ENCODE measurements around the gene C3orf20.

Gene C3orf20

GRCh38 chr3:14803981-14804834 is 129.3 kb downstream of the C3orf20 start:
- Histone ChIP-seq H3K27me3 (ENCODE audit: insufficient read depth, low read length) (0 out of 2 replicates have a peak, but pooled peaks cover 5% of the 10 kb centered on the region), H3F3A (ENCODE audit: insufficient read depth, low read length) (no peaks in the 10 kb centered on the region), H3K4me1 (ENCODE audit: insufficient read depth, low read length, severe bottlenecking) (no peaks in the 10 kb centered on the region), H4K20me1 (ENCODE audit: insufficient read depth, low read length) (no peaks in the 10 kb centered on the region), H3K36me3 (ENCODE audit: insufficient read depth, low read length) (no peaks in the 10 kb centered on the region), H3K27ac (ENCODE audit: low read depth, low read length, poor library complexity, severe bottlenecking) (no peak overlapping the region), H3K9ac (ENCODE audit: low read length) (no peak overlapping the region), H3K4me2 (ENCODE audit: low read length) (no peak overlapping the region), H3K9me3 (ENCODE audit: low read length) (no peaks in the 10 kb centered on the region), H2AFZ (ENCODE audit: low read length) (no peak overlapping the region), H3K79me2 (ENCODE audit: insufficient read depth, low read length) (no peaks in the 10 kb centered on the region), H3K4me3 (ENCODE audit: low read depth, low read length, poor library complexity, severe bottlenecking) (no peak overlapping the region), H3K9me2 (ENCODE audit: low read depth, low read length) (no peaks in the 10 kb centered on the region)
- TF ChIP-seq EZH2 (IDR thresholded peaks at IDR 0.05; ENCODE audit: borderline replicate concordance, low read length), result no peak
- TF ChIP-seq, protein P1, sequence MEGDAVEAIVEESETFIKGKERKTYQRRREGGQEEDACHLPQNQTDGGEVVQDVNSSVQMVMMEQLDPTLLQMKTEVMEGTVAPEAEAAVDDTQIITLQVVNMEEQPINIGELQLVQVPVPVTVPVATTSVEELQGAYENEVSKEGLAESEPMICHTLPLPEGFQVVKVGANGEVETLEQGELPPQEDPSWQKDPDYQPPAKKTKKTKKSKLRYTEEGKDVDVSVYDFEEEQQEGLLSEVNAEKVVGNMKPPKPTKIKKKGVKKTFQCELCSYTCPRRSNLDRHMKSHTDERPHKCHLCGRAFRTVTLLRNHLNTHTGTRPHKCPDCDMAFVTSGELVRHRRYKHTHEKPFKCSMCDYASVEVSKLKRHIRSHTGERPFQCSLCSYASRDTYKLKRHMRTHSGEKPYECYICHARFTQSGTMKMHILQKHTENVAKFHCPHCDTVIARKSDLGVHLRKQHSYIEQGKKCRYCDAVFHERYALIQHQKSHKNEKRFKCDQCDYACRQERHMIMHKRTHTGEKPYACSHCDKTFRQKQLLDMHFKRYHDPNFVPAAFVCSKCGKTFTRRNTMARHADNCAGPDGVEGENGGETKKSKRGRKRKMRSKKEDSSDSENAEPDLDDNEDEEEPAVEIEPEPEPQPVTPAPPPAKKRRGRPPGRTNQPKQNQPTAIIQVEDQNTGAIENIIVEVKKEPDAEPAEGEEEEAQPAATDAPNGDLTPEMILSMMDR (IDR thresholded peaks at IDR 0.05; ENCODE audit: low read length), result no peak

- Histone ChIP-seq H3K4me1 (ENCODE audit: insufficient read depth, low read length, severe bottlenecking) (no peaks in the 10 kb centered on the region), H3K4me2 (ENCODE audit: low read length) (no peak overlapping the region), H3K36me3 (ENCODE audit: insufficient read depth, low read length) (no peaks in the 10 kb centered on the region), H3K4me3 (ENCODE audit: low read depth, low read length, poor library complexity, severe bottlenecking) (no peak overlapping the region), H3K27ac (ENCODE audit: low read depth, low read length, poor library complexity, severe bottlenecking) (no peak overlapping the region), H3K9me3 (ENCODE audit: low read length) (no peaks in the 10 kb centered on the region), H4K20me1 (ENCODE audit: insufficient read depth, low read length) (no peaks in the 10 kb centered on the region), H3K79me2 (ENCODE audit: insufficient read depth, low read length) (no peaks in the 10 kb centered on the region), H2AFZ (ENCODE audit: low read length) (no peak overlapping the region), H3K9me2 (ENCODE audit: low read depth, low read length) (no peaks in the 10 kb centered on the region), H3F3A (ENCODE audit: insufficient read depth, low read length) (no peaks in the 10 kb centered on the region), H3K27me3 (ENCODE audit: insufficient read depth, low read length) (0 out of 2 replicates have a peak, but pooled peaks cover 5% of the 10 kb centered on the region), H3K9ac (ENCODE audit: low read length) (no peak overlapping the region)
- no peak for TF ChIP-seq EZH2 (IDR thresholded peaks at IDR 0.05; ENCODE audit: borderline replicate concordance, low read length)
- TF ChIP-seq, protein P1 (IDR thresholded peaks at IDR 0.05; ENCODE audit: low read length), result no peak
Measured at GRCh38 chr3:14804835-14805780, 130.2 kb downstream of the C3orf20 start.

GRCh38 chr3:14805961-14806537 is 131.1 kb downstream of the C3orf20 start:
- no peaks in the 10 kb centered on the region for H3K9me3 ChIP-seq (ENCODE audit: low read length)
- H3K4me1 ChIP-seq (ENCODE audit: insufficient read depth, low read length, severe bottlenecking), result no peaks in the 10 kb centered on the region
- no peaks in the 10 kb centered on the region for H3K9me2 ChIP-seq (ENCODE audit: low read depth, low read length)
- no peak overlapping the region for H3K27ac ChIP-seq (ENCODE audit: low read depth, low read length, poor library complexity, severe bottlenecking)
- 0 out of 2 replicates have a peak, but pooled peaks cover 5% of the 10 kb centered on the region for H3K27me3 ChIP-seq (ENCODE audit: insufficient read depth, low read length)
- no peaks in the 10 kb centered on the region for H3K79me2 ChIP-seq (ENCODE audit: insufficient read depth, low read length)
- no peak overlapping the region for H3K9ac ChIP-seq (ENCODE audit: low read length)
- H3K36me3 ChIP-seq (ENCODE audit: insufficient read depth, low read length), result no peaks in the 10 kb centered on the region
- TF ChIP-seq, protein P1 (IDR thresholded peaks at IDR 0.05; ENCODE audit: low read length), result no peak
- no peak for TF ChIP-seq EZH2 (IDR thresholded peaks at IDR 0.05; ENCODE audit: borderline replicate concordance, low read length)
- H3K4me3 ChIP-seq (ENCODE audit: low read depth, low read length, poor library complexity, severe bottlenecking), result no peak overlapping the region
- H4K20me1 ChIP-seq (ENCODE audit: insufficient read depth, low read length), result no peaks in the 10 kb centered on the region
- no peak overlapping the region for H2AFZ ChIP-seq (ENCODE audit: low read length)
- H3K4me2 ChIP-seq (ENCODE audit: low read length), result no peak overlapping the region
- no peaks in the 10 kb centered on the region for H3F3A ChIP-seq (ENCODE audit: insufficient read depth, low read length)

Measured in OCI-LY1 (cell line).